Naive thymus-derived CD4-positive, alpha-beta T cell (primary cell): Measurements from ENCODE around the gene TBC1D9B. TPM values are rescaled to one million over a fixed set of nuclear protein-coding genes. Genes with fewer than 3 reads are reported as not detected.
A peak's percentile ranks its signal among the peaks of the same experiment; 100 is the strongest.

Experiments
- ATAC-seq: fragments of 150-1000 bp; cut with Tn5 transposase; 2 replicates; pipeline ENCODE4 v1.10.0; 2021; ENCODE audit warnings: mild to moderate bottlenecking, moderate library complexity
- CTCF ChIA-PET: fragments of 350-600 bp; sonication (Branson Sonifier 250); formaldehyde crosslinking; loops from one replicate; lab custom pipeline; 2021; ENCODE audit warnings: antibody characterized with exemption; lab: Charles Lee
- POLR2A ChIA-PET: fragments of 350-600 bp; sonication (Branson Sonifier 250); formaldehyde crosslinking; loops from one replicate; lab custom pipeline; 2021; ENCODE audit warnings: antibody characterized with exemption, inconsistent platforms; lab: Charles Lee
- DNase-seq, 9 donors: peaks; one replicate each; pipeline versions ENCODE4 v3.0.0 to v3.0.0-alpha.2; 2020 to 2022; ENCODE audit warnings: mixed read lengths in 1 of 9
- H3K27ac ChIP-seq: one replicate; pipeline ENCODE4 v1.7.0; 2013; ENCODE audit warnings: mild to moderate bottlenecking, low read depth, low read length, moderate library complexity
- H3K27me3 ChIP-seq, 2 donors: one replicate each; pipeline ENCODE4 v1.7.0; 2013; ENCODE audit warnings: low read length in 2 of 2, mild to moderate bottlenecking in 2 of 2, moderate library complexity in 2 of 2; ENCODE audit not compliant: control insufficient read depth in 2 of 2, insufficient read depth in 2 of 2
- H3K36me3 ChIP-seq, 3 experiments: 1 replicate in 2 of 3; 2 replicates in 1 of 3; pipeline ENCODE4 v1.7.0; 2013; ENCODE audit warnings: low read length in 3 of 3, mild to moderate bottlenecking in 3 of 3, moderate library complexity in 1 of 3; ENCODE audit not compliant: insufficient read depth in 3 of 3, control insufficient read depth in 2 of 3
- H3K4me1 ChIP-seq, 2 donors: one replicate each; pipeline ENCODE4 v1.7.0; 2013; ENCODE audit warnings: low read length in 2 of 2, mild to moderate bottlenecking in 2 of 2, moderate library complexity in 1 of 2; ENCODE audit not compliant: control insufficient read depth in 2 of 2, insufficient read depth in 2 of 2
- H3K4me3 ChIP-seq: 2 replicates; pipeline ENCODE4 v1.7.0; 2013; ENCODE audit warnings: mild to moderate bottlenecking, low read length
- H3K9me3 ChIP-seq, 3 experiments: 1 replicate in 2 of 3; 2 replicates in 1 of 3; pipeline ENCODE4 v1.7.0; 2013; ENCODE audit warnings: low read length in 3 of 3; ENCODE audit not compliant: control insufficient read depth in 2 of 3
- H3K27ac Mint-ChIP-seq, 9 donors: one replicate each; pipeline ENCODE4 v1.8.0; 2020 to 2022; ENCODE audit warnings: mixed read lengths in 9 of 9, mild to moderate bottlenecking in 8 of 9, moderate library complexity in 5 of 9, inconsistent platforms in 2 of 9
- H3K27me3 Mint-ChIP-seq, 5 donors: one replicate each; pipeline ENCODE4 v1.8.0; 2021 to 2022; ENCODE audit warnings: mixed read lengths in 5 of 5, mild to moderate bottlenecking in 1 of 5
- H3K36me3 Mint-ChIP-seq, 5 donors: one replicate each; pipeline ENCODE4 v1.8.0; 2020 to 2022; ENCODE audit warnings: mixed read lengths in 5 of 5, mild to moderate bottlenecking in 3 of 5, inconsistent platforms in 1 of 5
- H3K4me1 Mint-ChIP-seq, 7 donors: one replicate each; pipeline ENCODE4 v1.8.0; 2020 to 2022; ENCODE audit warnings: mixed read lengths in 7 of 7, mild to moderate bottlenecking in 3 of 7, inconsistent platforms in 1 of 7
- H3K4me3 Mint-ChIP-seq, 10 donors: one replicate each; pipeline ENCODE4 v1.8.0; 2020 to 2022; ENCODE audit warnings: mild to moderate bottlenecking in 10 of 10, mixed read lengths in 10 of 10, moderate library complexity in 6 of 10, inconsistent platforms in 2 of 10
- H3K9me3 Mint-ChIP-seq, 11 donors: one replicate each; pipeline ENCODE4 v1.8.0; 2020 to 2022; ENCODE audit warnings: mixed read lengths in 11 of 11, mild to moderate bottlenecking in 4 of 11, inconsistent platforms in 1 of 11, moderate library complexity in 1 of 11
- intact Hi-C, 2 donors: fragments of 100-400 bp; cut with micrococcal nuclease; formaldehyde crosslinking; loops; one replicate each; pipeline ENCODE4 v1.15.1; 2023
- polyA plus RNA-seq, 2 donors: library from polyadenylated mRNA; unstranded; fragments of 300-500 nt; fragmentation: Illumina TruSeq; gene quantifications; one replicate each; pipeline ENCODE4 v1.2.3, GENCODE V29; 2021
- total RNA-seq, 6 experiments: library from RNA in 5 of 6; stranded (reverse) in 5 of 6; gene quantifications; 1 replicate in 5 of 6; 2 replicates in 1 of 6; pipeline ENCODE4 v1.2.3 and lab custom pipeline; 2021 to 2026

TBC1D9B gene
- total and polyA plus RNA-seq, 7 experiments from 2014 or later: 19.3 to 117 (median 79.6) TPM

DNA sequence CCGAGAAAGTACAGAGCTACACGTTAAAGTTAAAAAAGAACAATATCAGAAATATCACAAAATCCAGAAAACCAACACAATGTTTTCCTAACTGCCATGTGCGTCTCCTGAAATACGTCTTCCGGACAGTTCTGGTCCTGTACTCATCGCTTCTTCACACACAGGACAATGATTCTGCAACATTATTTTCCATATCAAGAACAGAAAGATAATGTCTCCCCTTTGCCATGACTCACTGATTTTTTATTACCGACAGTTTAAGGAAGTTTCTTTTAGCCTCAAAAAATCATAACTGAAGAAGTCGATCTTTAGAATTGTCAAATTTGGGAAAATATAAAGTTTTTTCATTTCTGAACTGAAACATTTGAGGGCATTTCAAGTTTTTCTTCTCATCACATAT, 2.5 kb downstream of the TBC1D9B start:
- DNase-seq (no peak), ATAC-seq (no peak)
- peak overlapping the region in 1 of 10 donors; percentile 16 for H3K4me3 Mint-ChIP-seq
- peaks cover 0 to 11% (median 9%) of the 10 kb centered on the region in 5 donors for H3K36me3 Mint-ChIP-seq
- ChIA-PET CTCF (interaction anchor here (1.5 kb wide), 1 partner anchor 103 kb away, joined by 3 read pairs; no protein-coding TSS in a partner anchor), POLR2A (no interaction called here)
- no peaks in the 10 kb centered on the region for H3K9me3 Mint-ChIP-seq
- intact Hi-C loops: loop anchor here (5.0 kb wide), 6 partner anchors 83 to 353 kb away; partner anchors contain the start of genes RNF130 (in 2 of the 2), RUFY1 (in 2 of the 2), CANX (in 1 of the 2) and HNRNPH1 (in 1 of the 2)
- Histone ChIP-seq H3K27ac (no peak overlapping the region), H3K4me1 (peaks cover 13 to 14% of the 10 kb centered on the region in 2 donors), H3K36me3 (peaks cover 0 to 32% (median 4%) of the 10 kb centered on the region in 3 experiments), H3K9me3 (no peaks in the 10 kb centered on the region), H3K27me3 (no peaks in the 10 kb centered on the region), H3K4me3 (no peak overlapping the region)
- H3K27ac Mint-ChIP-seq: no peak overlapping the region
- no peaks in the 10 kb centered on the region for H3K27me3 Mint-ChIP-seq
- H3K4me1 Mint-ChIP-seq: peaks cover 7 to 40% (median 26%) of the 10 kb centered on the region in 7 donors

DNA sequence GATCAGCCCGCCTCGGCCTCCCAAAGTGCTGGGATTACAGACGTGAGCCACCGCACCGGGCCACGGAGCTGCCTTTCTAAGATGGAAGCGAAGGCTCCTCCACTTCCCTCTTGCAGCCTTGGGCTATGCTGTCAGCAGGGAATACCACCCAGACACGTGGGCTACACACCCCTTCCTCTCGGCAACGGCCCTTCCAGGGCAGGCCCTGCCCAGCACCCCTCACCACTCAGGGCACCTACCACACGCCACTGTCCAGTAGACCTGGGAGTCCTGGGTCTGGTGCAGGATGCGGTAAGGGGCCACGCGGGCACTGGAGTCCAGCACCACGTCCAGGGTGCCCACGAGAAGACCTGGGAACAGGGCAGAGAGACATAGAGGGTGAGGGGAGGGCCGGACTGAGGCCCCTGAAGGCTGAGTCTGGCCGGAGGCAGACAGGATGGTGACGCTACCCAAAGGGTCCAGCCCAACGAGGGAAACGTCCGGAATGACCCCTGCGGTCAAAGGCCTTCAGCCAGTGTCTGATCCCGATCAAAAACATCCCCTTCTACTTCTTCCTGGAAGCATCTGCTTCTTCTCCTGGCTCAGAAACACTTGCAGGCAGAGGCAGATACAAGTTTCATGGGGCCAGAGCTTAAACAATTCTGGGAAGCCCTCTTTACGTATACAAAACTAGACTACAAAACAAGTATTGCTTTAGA, 3.1 kb downstream of the TBC1D9B start:
- H3K36me3 ChIP-seq: peaks cover 0 to 32% (median 4%) of the 10 kb centered on the region in 3 experiments
- no peak overlapping the region for H3K4me3 ChIP-seq
- H3K27me3 ChIP-seq: no peaks in the 10 kb centered on the region
- H3K9me3 Mint-ChIP-seq: no peaks in the 10 kb centered on the region
- H3K36me3 Mint-ChIP-seq: peaks cover 0 to 16% (median 9%) of the 10 kb centered on the region in 5 donors
- CTCF ChIA-PET: interaction anchor here (1.5 kb wide), 1 partner anchor 103 kb away, joined by 3 read pairs; no protein-coding TSS in a partner anchor
- H3K27me3 Mint-ChIP-seq: no peaks in the 10 kb centered on the region
- peaks cover 7 to 36% (median 26%) of the 10 kb centered on the region in 7 donors for H3K4me1 Mint-ChIP-seq
- H3K27ac Mint-ChIP-seq: no peak overlapping the region
- no peak overlapping the region for H3K27ac ChIP-seq
- intact Hi-C loops: loop anchor here (5.0 kb wide), 6 partner anchors 82 to 352 kb away; partner anchors contain the start of genes RNF130 (in 2 of the 2), RUFY1 (in 2 of the 2), CANX (in 1 of the 2) and HNRNPH1 (in 1 of the 2)
- no peak for DNase-seq
- H3K4me1 ChIP-seq: peaks cover 13 to 14% of the 10 kb centered on the region in 2 donors
- no peak for ATAC-seq
- H3K9me3 ChIP-seq: no peaks in the 10 kb centered on the region
- POLR2A ChIA-PET: no interaction called here
- H3K4me3 Mint-ChIP-seq: peak overlapping the region in 1 of 10 donors; percentile 26

DNA sequence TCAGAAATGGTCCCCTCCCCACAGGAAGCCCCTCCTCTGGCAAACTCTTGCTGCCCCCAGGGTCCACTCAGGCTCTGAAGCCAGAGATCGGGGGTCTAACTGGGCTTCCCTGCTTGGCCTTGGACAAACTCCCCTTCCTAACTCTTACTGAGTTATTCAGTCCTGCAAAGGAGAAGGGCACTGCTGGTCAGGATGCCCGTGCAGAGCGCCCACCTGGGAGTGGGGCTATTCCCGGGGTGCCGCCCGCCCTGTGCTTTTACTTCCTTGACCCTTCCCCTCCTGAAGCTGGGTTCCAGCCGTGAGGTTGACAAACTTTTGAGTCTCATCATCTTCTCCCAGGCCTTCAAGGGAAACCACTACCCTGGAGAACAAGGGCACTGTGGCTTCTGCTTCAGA, 4.9 kb downstream of the TBC1D9B start:
- H3K27ac Mint-ChIP-seq: no peak overlapping the region
- no peaks in the 10 kb centered on the region for H3K27me3 Mint-ChIP-seq
- H3K9me3 ChIP-seq: no peaks in the 10 kb centered on the region
- H3K36me3 Mint-ChIP-seq: peaks cover under 1 to 27% (median 11%) of the 10 kb centered on the region in 5 donors
- no peak for DNase-seq
- H3K36me3 ChIP-seq: peaks cover 0 to 47% (median 4%) of the 10 kb centered on the region in 3 experiments
- POLR2A ChIA-PET: no interaction called here
- CTCF ChIA-PET: interaction anchor here (0.6 kb wide), 1 partner anchor 635 kb away, joined by 3 read pairs; no protein-coding TSS in a partner anchor
- peaks cover 5 to 7% of the 10 kb centered on the region in 2 donors for H3K4me1 ChIP-seq
- H3K27ac ChIP-seq: no peak overlapping the region
- no peak for ATAC-seq
- H3K4me1 Mint-ChIP-seq: peaks cover 7 to 26% (median 17%) of the 10 kb centered on the region in 7 donors
- no peak overlapping the region for H3K4me3 Mint-ChIP-seq
- no peaks in the 10 kb centered on the region for H3K9me3 Mint-ChIP-seq
- no peak overlapping the region for H3K4me3 ChIP-seq
- intact Hi-C loops: no loop called here
- no peaks in the 10 kb centered on the region for H3K27me3 ChIP-seq

DNA sequence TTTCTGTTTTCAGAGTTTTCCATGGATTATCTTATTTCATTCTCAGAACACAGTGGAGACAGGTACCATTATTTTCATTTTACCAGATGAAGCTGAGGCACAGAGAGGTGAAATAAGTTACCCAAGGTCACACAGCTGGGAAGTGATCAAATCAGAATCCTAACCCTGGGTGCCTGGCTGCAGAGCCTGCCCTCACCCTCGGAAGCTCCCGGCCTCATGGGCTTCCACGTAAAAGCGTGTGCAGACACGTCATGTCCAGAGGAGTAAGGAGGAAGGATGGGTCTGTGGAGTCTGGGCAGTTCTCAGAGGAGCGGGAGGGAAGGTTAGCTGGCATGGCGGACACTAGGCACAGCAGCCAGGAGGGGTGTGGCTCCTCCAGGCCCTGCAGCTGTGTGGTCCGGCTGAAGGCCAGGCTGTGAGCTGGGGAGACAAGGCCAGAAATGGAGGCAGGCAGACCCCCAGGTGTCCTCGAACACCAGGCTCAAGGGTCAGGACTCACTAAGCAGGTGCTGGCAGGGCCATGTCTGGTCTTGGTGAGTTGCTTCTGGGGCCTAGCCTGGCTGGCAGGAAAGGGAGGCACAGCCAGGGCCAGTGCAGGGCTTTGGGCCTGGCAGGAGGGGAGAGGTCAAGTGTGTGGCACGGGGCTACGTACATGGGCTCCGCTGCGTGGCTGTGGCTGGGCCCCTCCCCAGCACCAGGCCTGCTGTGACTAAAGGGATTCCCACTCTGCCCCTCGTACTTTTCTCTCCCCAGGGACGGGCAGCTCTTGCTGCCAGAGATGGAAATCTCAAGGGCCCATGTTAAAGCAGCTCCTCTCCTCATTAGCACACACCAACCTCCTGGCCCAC, 5.6 kb downstream of the TBC1D9B start:
- intact Hi-C loops: no loop called here
- POLR2A ChIA-PET: no interaction called here
- Mint-ChIP-seq H3K4me1 (peaks cover 7 to 26% (median 17%) of the 10 kb centered on the region in 7 donors), H3K4me3 (no peak overlapping the region), H3K36me3 (peaks cover 3 to 32% (median 15%) of the 10 kb centered on the region in 5 donors), H3K27ac (peak overlapping the region in 2 of 9 donors; percentile 38 to 57), H3K27me3 (no peaks in the 10 kb centered on the region), H3K9me3 (no peaks in the 10 kb centered on the region)
- Histone ChIP-seq H3K4me3 (no peak overlapping the region), H3K4me1 (peaks cover 5 to 7% of the 10 kb centered on the region in 2 donors), H3K27ac (no peak overlapping the region), H3K27me3 (no peaks in the 10 kb centered on the region), H3K36me3 (peaks cover 0 to 52% (median 4%) of the 10 kb centered on the region in 3 experiments), H3K9me3 (no peaks in the 10 kb centered on the region)
- CTCF ChIA-PET: interaction anchor here (0.6 kb wide), 1 partner anchor 636 kb away, joined by 3 read pairs; no protein-coding TSS in a partner anchor
- no peak for DNase-seq
- ATAC-seq: no peak

DNA sequence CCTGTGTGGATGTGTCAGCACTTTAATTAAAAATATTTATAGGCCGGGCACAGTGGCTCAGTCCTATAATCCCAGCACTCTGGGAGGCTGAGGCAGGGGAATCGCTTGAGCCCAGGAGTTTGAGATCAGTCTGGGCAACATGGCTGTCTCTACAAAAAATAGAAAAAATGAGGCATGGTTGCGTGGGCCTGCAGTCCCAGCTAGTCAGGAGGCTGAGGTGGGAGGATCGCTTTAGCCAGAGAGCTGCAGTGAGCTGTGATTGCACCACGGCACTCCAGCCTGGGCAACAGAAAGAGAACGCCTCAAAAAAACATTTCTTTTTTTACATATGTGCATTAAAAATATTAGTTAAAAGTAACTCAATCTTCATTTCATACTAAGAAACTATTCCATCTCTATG, 6.2 kb downstream of the TBC1D9B start:
- ChIA-PET CTCF (no interaction called here), POLR2A (no interaction called here)
- Histone ChIP-seq H3K4me3 (no peak overlapping the region), H3K27ac (no peak overlapping the region), H3K4me1 (peaks cover under 1 to 2% of the 10 kb centered on the region in 2 donors), H3K36me3 (peaks cover 0 to 52% (median 4%) of the 10 kb centered on the region in 3 experiments), H3K9me3 (no peaks in the 10 kb centered on the region), H3K27me3 (no peaks in the 10 kb centered on the region)
- Mint-ChIP-seq H3K4me1 (peaks cover 6 to 23% (median 14%) of the 10 kb centered on the region in 7 donors), H3K4me3 (no peak overlapping the region), H3K9me3 (no peaks in the 10 kb centered on the region), H3K36me3 (peaks cover 3 to 32% (median 15%) of the 10 kb centered on the region in 5 donors), H3K27me3 (no peaks in the 10 kb centered on the region), H3K27ac (no peak overlapping the region)
- ATAC-seq (no peak), DNase-seq (no peak)
- intact Hi-C loops: no loop called here

DNA sequence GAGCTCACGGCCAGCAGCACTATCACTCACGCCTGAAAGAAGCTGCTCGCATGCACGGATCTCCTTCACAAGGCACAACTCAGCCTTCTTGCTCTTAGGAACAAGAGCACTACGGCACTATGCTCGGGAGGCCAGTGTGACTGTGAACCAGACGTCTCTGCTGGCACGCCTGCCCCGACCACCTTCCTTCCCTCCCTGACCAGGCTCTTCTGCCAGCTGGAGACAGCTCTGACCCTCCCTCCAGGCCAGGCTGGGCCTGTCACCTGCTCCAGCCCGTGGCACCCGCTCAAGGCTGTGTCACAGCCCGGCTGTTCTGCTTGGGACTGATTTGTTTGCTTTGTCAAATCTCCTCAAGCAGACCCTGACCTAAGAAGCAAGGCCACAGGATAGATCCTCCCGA, 7.0 kb downstream of the TBC1D9B start:
- Mint-ChIP-seq H3K27me3 (no peaks in the 10 kb centered on the region), H3K4me3 (no peak overlapping the region), H3K4me1 (peaks cover under 1 to 18% (median 7%) of the 10 kb centered on the region in 7 donors), H3K36me3 (peaks cover 3 to 36% (median 20%) of the 10 kb centered on the region in 5 donors), H3K9me3 (no peaks in the 10 kb centered on the region), H3K27ac (no peak overlapping the region)
- H3K27me3 ChIP-seq: no peaks in the 10 kb centered on the region
- peaks cover 0 to 58% (median 4%) of the 10 kb centered on the region in 3 experiments for H3K36me3 ChIP-seq
- H3K27ac ChIP-seq: no peak overlapping the region
- intact Hi-C loops: no loop called here
- DNase-seq (no peak), ATAC-seq (no peak)
- CTCF ChIA-PET: no interaction called here
- POLR2A ChIA-PET: interaction anchor here (0.6 kb wide), 1 partner anchor 125 kb away, joined by 5 read pairs; no protein-coding TSS in a partner anchor
- H3K4me3 ChIP-seq: no peak overlapping the region
- H3K9me3 ChIP-seq: no peaks in the 10 kb centered on the region
- H3K4me1 ChIP-seq: no peaks in the 10 kb centered on the region
